HUES6 (cell line): ENCODE results near the gene ESR1.
"Not testable (repeated sequence)": the region's sequence is repeated elsewhere in the genome, so short reads cannot be mapped to it uniquely, and the experiment has no call there.

Experiments used
- H3K27ac ChIP-seq: 2 replicates; pipeline ENCODE4 v1.7.0; 2013; ENCODE audit warnings: low read depth, mild to moderate bottlenecking, low read length, inconsistent platforms
- H3K27me3 ChIP-seq: 2 replicates; pipeline ENCODE4 v1.6.1; 2013; ENCODE audit warnings: low read length; ENCODE audit not compliant: control insufficient read depth, insufficient read depth
- H3K36me3 ChIP-seq: 2 replicates; pipeline ENCODE4 v1.6.1; 2013; ENCODE audit warnings: low read length; ENCODE audit not compliant: control insufficient read depth, insufficient read depth
- H3K4me1 ChIP-seq: 2 replicates; pipeline ENCODE4 v1.6.1; 2013; ENCODE audit warnings: low read length; ENCODE audit not compliant: control insufficient read depth, insufficient read depth
- H3K4me3 ChIP-seq: 2 replicates; pipeline ENCODE4 v1.5.1; 2013; ENCODE audit warnings: low read depth, low read length
- H3K9ac ChIP-seq: one replicate; pipeline ENCODE4 v1.6.1; 2013; ENCODE audit warnings: mild to moderate bottlenecking, low read length
- H3K9me3 ChIP-seq: 2 replicates; pipeline ENCODE4 v1.6.1; 2013; ENCODE audit warnings: low read depth, low read length; ENCODE audit not compliant: control insufficient read depth, insufficient read depth

The ESR1 gene

GRCh38 chr6:151940307-151940706 lies 132.8 kb downstream of the ESR1 start:
- Histone ChIP-seq H3K9me3 (no peaks in the 10 kb centered on the region), H3K27ac (no peak overlapping the region), H3K9ac (no peak overlapping the region), H3K4me3 (no peak overlapping the region), H3K27me3 (no peaks in the 10 kb centered on the region), H3K4me1 (no peaks in the 10 kb centered on the region), H3K36me3 (no peaks in the 10 kb centered on the region)

- H3K4me3 ChIP-seq = no peak overlapping the region
- H3K27ac ChIP-seq = no peak overlapping the region
- no peaks in the 10 kb centered on the region for H3K4me1 ChIP-seq
Measured at GRCh38 chr6:151948002-151948743, 140.7 kb downstream of the ESR1 start.

DNA sequence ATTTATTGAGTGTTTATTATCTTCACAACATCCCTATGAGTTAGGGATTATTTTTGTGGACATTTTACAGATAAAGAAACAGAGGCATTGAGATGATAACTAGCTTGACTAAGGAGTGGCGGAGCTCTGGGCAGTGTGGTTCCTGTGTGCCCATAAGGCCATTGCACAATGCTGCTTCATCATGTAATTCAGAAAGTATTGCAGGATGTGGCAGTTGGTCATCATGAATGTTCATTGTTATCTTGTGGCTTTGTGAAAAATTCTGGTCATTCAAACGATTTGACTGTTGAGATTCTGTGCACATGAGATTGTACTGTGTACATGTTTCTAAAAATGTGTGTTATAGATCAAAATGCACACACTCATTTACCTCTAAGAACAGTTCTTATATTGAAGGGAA lies 150.8 kb downstream of the ESR1 start:
- H3K9ac ChIP-seq = no peak overlapping the region
- no peaks in the 10 kb centered on the region for H3K27me3 ChIP-seq
- H3K27ac ChIP-seq = no peak overlapping the region
- H3K4me3 ChIP-seq = no peak overlapping the region
- H3K9me3 ChIP-seq = no peaks in the 10 kb centered on the region
- H3K36me3 ChIP-seq = no peaks in the 10 kb centered on the region
- H3K4me1 ChIP-seq = no peaks in the 10 kb centered on the region

More at GRCh38 chr6:151948002-151948743, 140.7 kb downstream of the ESR1 start:
- H3K9ac ChIP-seq = no peak overlapping the region
- no peaks in the 10 kb centered on the region for H3K9me3 ChIP-seq
- H3K36me3 ChIP-seq = no peaks in the 10 kb centered on the region
- H3K27me3 ChIP-seq = no peaks in the 10 kb centered on the region

GRCh38 chr6:151959086-151959485 lies 151.6 kb downstream of the ESR1 start:
- no peak overlapping the region for H3K4me3 ChIP-seq
- no peaks in the 10 kb centered on the region for H3K9me3 ChIP-seq
- H3K4me1 ChIP-seq = no peaks in the 10 kb centered on the region
- H3K27ac ChIP-seq = no peak overlapping the region
- no peaks in the 10 kb centered on the region for H3K36me3 ChIP-seq
- H3K27me3 ChIP-seq = no peaks in the 10 kb centered on the region
- H3K9ac ChIP-seq = no peak overlapping the region

DNA sequence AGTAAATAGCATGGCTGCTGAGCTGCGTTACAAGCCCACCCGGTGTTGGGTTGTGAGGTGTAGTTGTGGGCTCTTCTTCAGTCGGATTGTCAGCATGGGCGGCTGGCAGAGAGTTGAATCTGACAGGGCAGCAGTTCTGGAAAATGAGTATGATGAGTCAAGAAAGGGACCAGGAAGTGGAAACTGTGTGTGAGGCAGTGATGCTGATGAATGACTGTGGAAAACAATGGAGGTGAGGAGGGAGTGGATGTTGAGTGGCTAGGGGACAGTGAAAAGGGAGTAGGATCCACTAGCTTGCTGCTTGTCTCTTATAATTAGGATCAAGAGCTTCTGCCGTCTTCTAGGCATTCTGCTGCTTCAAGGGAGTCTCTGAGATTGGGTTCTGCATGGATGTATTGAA lies 154.3 kb downstream of the ESR1 start:
- Histone ChIP-seq H3K27ac (no peak overlapping the region), H3K9ac (no peak overlapping the region), H3K4me3 (no peak overlapping the region), H3K9me3 (no peaks in the 10 kb centered on the region), H3K27me3 (no peaks in the 10 kb centered on the region), H3K36me3 (no peaks in the 10 kb centered on the region), H3K4me1 (no peaks in the 10 kb centered on the region)

- no peak overlapping the region for H3K9ac ChIP-seq
- no peaks in the 10 kb centered on the region for H3K9me3 ChIP-seq
- no peaks in the 10 kb centered on the region for H3K27me3 ChIP-seq
- no peak overlapping the region for H3K27ac ChIP-seq
- no peaks in the 10 kb centered on the region for H3K4me1 ChIP-seq
- H3K36me3 ChIP-seq = no peaks in the 10 kb centered on the region
- no peak overlapping the region for H3K4me3 ChIP-seq
Measured at GRCh38 chr6:151962246-151962846, 154.9 kb downstream of the ESR1 start.

DNA sequence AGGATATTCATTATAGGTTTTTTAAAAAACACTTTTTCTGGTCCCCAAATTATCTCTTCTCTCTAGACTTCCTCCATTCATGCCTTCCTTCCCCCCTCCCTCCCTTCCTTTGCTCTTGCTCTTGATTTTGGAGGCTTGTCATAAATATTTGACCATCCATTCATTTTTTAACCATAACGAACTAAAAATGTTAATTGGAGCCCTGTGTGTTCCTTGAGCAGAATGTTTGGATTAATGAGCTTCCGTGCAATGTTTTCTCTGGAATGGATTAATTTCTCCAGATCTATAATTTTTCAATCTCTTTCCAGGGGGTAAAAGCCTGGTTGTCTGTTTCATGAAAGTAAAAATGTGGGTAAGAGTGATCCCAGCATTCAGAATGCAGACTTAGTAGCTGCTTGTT lies 155.5 kb downstream of the ESR1 start:
- Histone ChIP-seq H3K27ac (no peak overlapping the region), H3K9ac (no peak overlapping the region), H3K36me3 (no peaks in the 10 kb centered on the region), H3K27me3 (no peaks in the 10 kb centered on the region), H3K4me1 (no peaks in the 10 kb centered on the region), H3K9me3 (no peaks in the 10 kb centered on the region), H3K4me3 (no peak overlapping the region)

- not testable (repeated sequence) for H3K9me3 ChIP-seq, H3K27me3 ChIP-seq, H3K9ac ChIP-seq, H3K4me3 ChIP-seq, H3K27ac ChIP-seq, H3K36me3 ChIP-seq, H3K4me1 ChIP-seq
Measured at GRCh38 chr6:151964412-151964811, 156.9 kb downstream of the ESR1 start.

DNA sequence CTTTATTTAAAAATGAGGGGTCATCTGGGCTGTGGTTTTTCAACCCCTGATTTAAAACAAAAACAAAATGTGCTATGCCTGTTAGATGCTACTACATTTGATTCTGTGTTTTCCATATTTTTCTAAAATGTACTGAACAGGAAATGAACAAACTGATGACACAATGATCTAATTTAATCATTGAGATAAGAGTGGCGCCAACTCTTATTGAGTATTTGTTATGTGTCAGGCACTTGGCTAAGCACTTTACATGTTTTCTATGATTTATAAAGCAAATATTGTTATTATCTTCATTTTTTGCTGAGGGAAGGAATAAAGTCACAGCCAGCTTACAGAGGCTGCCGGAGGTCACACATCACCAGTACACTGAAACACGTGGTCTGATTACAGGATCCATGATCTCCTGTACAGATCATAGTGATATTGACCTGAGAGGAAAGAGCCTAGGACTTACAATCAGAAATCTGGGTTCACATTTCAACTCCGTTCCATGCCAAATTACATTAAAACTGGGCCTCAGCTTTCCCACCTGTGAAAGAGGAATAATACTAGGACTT lies 166.7 kb downstream of the ESR1 start:
- Histone ChIP-seq H3K4me1 (no peaks in the 10 kb centered on the region), H3K36me3 (no peaks in the 10 kb centered on the region), H3K4me3 (no peak overlapping the region), H3K9ac (no peak overlapping the region), H3K27me3 (no peaks in the 10 kb centered on the region), H3K9me3 (no peaks in the 10 kb centered on the region), H3K27ac (no peak overlapping the region)

DNA sequence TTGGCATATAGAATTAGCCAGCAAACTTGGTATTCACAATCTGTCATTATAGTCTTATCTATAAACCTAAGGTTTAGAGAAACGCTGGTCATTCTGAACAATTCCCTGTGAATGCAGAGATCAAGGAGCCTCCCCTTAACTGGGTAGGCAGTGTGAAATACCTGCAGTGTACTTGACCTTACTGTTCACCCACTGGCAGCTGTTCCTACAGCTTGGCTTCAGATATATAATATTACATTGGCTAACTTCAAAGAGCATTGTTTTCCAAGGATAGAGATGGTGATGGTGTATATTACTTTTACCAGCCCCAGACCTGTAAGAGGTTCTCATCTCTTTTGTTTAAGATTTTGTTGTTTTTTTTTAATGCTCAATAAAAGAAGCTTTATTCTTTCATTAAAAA lies 168.3 kb downstream of the ESR1 start:
- H3K27ac ChIP-seq = no peak overlapping the region
- H3K4me1 ChIP-seq = no peaks in the 10 kb centered on the region
- H3K4me3 ChIP-seq = no peak overlapping the region
- H3K9ac ChIP-seq = no peak overlapping the region
- no peaks in the 10 kb centered on the region for H3K36me3 ChIP-seq
- H3K27me3 ChIP-seq = no peaks in the 10 kb centered on the region
- no peaks in the 10 kb centered on the region for H3K9me3 ChIP-seq

DNA sequence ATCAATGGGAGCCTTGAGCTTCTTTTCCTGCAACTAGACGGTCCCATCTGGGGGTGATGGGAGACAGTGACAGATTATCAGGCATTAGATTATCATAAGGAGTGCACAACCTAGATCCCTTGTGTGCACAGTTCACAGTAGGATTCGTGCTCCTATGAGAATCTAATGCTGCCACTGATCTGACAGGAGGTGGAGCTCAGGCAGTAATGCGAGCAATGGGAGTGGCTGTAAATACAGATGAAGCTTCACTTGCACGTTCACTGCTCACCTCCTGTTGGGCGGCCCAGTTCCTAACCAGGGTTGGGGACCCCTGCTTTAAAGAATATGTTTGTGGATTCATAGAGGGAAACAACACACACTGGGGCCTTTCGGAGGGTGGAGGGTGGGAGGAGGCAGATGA lies 180.7 kb downstream of the ESR1 start:
- not testable (repeated sequence) for H3K9ac ChIP-seq, H3K9me3 ChIP-seq, H3K27ac ChIP-seq, H3K27me3 ChIP-seq, H3K36me3 ChIP-seq, H3K4me1 ChIP-seq, H3K4me3 ChIP-seq
